ENCODE measurements around the gene NKAIN4. TPM values are rescaled to one million over a fixed set of nuclear protein-coding genes. Genes with fewer than 3 reads are reported as not detected.

NKAIN4 gene
- total RNA-seq, 4 donors from 2014 or later: not detected

DNA sequence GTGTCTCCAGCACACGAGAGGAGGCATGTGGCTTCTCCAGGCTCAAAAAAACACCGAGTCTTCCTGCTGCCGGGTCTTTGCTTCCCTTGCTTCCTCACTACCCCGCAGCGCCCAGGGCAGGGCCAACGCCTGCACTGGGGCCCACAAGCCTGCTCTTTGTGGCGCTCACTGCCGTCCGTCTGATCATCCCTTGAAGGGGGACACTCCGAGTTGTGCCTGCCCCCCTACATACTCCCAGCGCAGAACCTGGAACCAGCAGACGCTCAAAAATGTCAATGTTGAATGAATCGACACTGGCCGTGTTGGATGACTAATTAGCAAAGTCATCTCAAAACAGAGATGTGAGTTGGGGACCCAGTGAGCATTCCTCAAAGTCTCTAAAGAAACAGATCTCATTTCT is 10.3 kb upstream of the NKAIN4 start:
- no peak for DNase-seq
- TF ChIP-seq POLR2A (IDR thresholded peaks at IDR 0.05) (no peak), CTCF (IDR thresholded peaks at IDR 0.05 in 4 of 5, conservative IDR thresholded peaks at IDR 0.05 in 1 of 5) (no peak)
- intact Hi-C loops (cut with DNase I; ENCODE audit: low total_unique reads) (no loop called here), in situ Hi-C loops (cut with MboI; ENCODE audit: low sequenced_read_pairs in 4 of 4) (no loop called here)
- Histone ChIP-seq H3K4me3 (no peak overlapping the region), H3K27ac (no peak overlapping the region), H3K4me1 (peaks cover 0 to 5% of the 10 kb centered on the region in 2 donors), H3K9me3 (no peaks in the 10 kb centered on the region), H3K36me3 (no peaks in the 10 kb centered on the region), H3K27me3 (peaks cover 36 to 64% (median 63%) of the 10 kb centered on the region in 3 donors)
- no peak for ATAC-seq

GRCh38 chr20:63264000-63264399 is 9.7 kb upstream of the NKAIN4 start:
- no peaks in the 10 kb centered on the region for H3K9me3 ChIP-seq
- no peaks in the 10 kb centered on the region for H3K36me3 ChIP-seq
- DNase-seq (no peak), ATAC-seq (no peak)
- TF ChIP-seq POLR2A (IDR thresholded peaks at IDR 0.05): no peak
- TF ChIP-seq CTCF (IDR thresholded peaks at IDR 0.05 in 4 of 5, conservative IDR thresholded peaks at IDR 0.05 in 1 of 5): no peak
- H3K27ac ChIP-seq: no peak overlapping the region
- no peak overlapping the region for H3K4me3 ChIP-seq
- intact Hi-C loops (cut with DNase I; ENCODE audit: low total_unique reads) (no loop called here), in situ Hi-C loops (cut with MboI; ENCODE audit: low sequenced_read_pairs in 4 of 4) (no loop called here)
- H3K4me1 ChIP-seq: peaks cover 0 to 5% of the 10 kb centered on the region in 2 donors
- peaks cover 36 to 59% (median 59%) of the 10 kb centered on the region in 3 donors for H3K27me3 ChIP-seq

GRCh38 chr20:63262836-63263235 is 8.6 kb upstream of the NKAIN4 start:
- ATAC-seq (no peak), DNase-seq (no peak)
- H3K36me3 ChIP-seq: no peaks in the 10 kb centered on the region
- in situ Hi-C loops (cut with MboI; ENCODE audit: low sequenced_read_pairs in 4 of 4) (no loop called here), intact Hi-C loops (cut with DNase I; ENCODE audit: low total_unique reads) (no loop called here)
- H3K9me3 ChIP-seq: no peaks in the 10 kb centered on the region
- peaks cover 29 to 53% (median 53%) of the 10 kb centered on the region in 3 donors for H3K27me3 ChIP-seq
- no peak overlapping the region for H3K27ac ChIP-seq
- no peak overlapping the region for H3K4me3 ChIP-seq
- TF ChIP-seq CTCF (IDR thresholded peaks at IDR 0.05 in 4 of 5, conservative IDR thresholded peaks at IDR 0.05 in 1 of 5) (no peak), POLR2A (IDR thresholded peaks at IDR 0.05) (no peak)
- H3K4me1 ChIP-seq: peaks cover 0 to 5% of the 10 kb centered on the region in 2 donors

DNA sequence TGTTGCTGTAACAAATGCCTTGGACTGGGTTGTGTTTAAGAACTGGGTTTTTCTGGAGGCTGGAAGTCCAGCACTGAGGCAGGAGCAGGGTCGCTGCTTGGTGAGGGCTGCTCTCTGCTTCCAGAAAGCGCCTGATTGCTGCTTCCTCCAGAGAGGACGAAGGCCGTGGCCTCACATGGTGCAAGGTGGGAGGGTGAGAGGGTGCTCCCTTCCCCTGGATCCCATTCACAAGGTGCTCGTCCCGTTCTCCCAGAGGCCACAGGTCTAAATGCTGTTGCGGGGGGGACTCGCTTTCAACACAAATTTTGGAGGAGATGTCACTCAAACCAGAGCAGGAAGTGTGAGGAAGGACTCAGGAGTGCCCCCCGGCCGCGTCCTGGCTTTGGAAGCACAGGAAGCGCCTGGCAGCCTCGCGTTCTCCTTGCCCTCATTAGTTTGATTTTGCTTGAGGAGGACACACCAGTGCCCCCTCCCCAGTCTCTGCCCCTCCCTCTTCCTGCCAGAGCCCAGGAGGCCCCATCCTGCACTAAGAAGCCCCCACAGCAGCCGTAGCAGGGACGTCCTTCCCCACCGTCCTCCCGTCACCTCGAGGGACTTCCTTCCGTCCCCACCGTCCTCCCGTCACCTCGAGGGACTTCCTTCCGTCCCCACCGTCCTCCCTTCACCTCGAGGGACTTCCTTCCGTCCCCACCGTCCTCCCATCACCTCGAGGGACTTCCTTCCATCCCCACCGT is 7.7 kb upstream of the NKAIN4 start:
- Histone ChIP-seq H3K27ac (no peak overlapping the region), H3K36me3 (no peaks in the 10 kb centered on the region), H3K27me3 (peaks cover 20 to 44% (median 44%) of the 10 kb centered on the region in 3 donors), H3K4me1 (peaks cover 0 to 5% of the 10 kb centered on the region in 2 donors), H3K4me3 (no peak overlapping the region), H3K9me3 (no peaks in the 10 kb centered on the region)
- ATAC-seq (no peak), DNase-seq (no peak)
- in situ Hi-C loops (cut with MboI; ENCODE audit: low sequenced_read_pairs in 4 of 4) (no loop called here), intact Hi-C loops (cut with DNase I; ENCODE audit: low total_unique reads) (no loop called here)
- TF ChIP-seq POLR2A (IDR thresholded peaks at IDR 0.05): no peak
- no peak for TF ChIP-seq CTCF (IDR thresholded peaks at IDR 0.05 in 4 of 5, conservative IDR thresholded peaks at IDR 0.05 in 1 of 5)

Data from gastrocnemius medialis (tissue), 4 donors.